HepG2 (cell line): ENCODE measurements around the gene EFCAB11. TPM values are rescaled to one million over a fixed set of nuclear protein-coding genes. Genes with fewer than 3 reads are reported as not detected.

ENCODE experiments used
- ATAC-seq: fragments of 200-7000 bp; cut with Tn5 transposase; 3 replicates; pipeline ENCODE4 v1.9.1; 2020; ENCODE audit warnings: mild to moderate bottlenecking, moderate library complexity
- BruUV-seq: library from RNA; stranded (reverse); fragments of 400-500 nt; replicated peaks from 2 replicates; lab custom pipeline; 2021; lab: Mats Ljungman, UMichigan
- CTCF ChIA-PET: fragments of 300-600 bp; formaldehyde crosslinking; extraction: SDS; loops from one replicate; lab custom pipeline; 2021; ENCODE audit warnings: low total read pairs, inconsistent platforms, low intra/inter-chr PET ratio; lab: Yijun Ruan, JAX
- POLR2A ChIA-PET: fragments of 350-600 bp; sonication (Branson Sonifier 250); formaldehyde crosslinking; loops from one replicate; lab custom pipeline; 2020; ENCODE audit warnings: antibody characterized with exemption, inconsistent platforms; lab: Yijun Ruan, JAX
- DNase-seq: peaks from one replicate; pipeline ENCODE4 v3.0.0-alpha.2; 2015; ENCODE audit warnings: low spot score
- FAIRE-seq: peaks from 3 replicates; lab custom pipeline; 2011; peaks lifted over from hg19 to GRCh38; lab: Jason Lieb, UNC
- H2AFZ ChIP-seq: one replicate; pipeline ENCODE4 v1.6.1; 2011; ENCODE audit warnings: low read length, inconsistent platforms
- H3K27ac ChIP-seq: fragments of 300-600 bp; 3 replicates; pipeline ENCODE4 v1.8.0; 2011; ENCODE audit warnings: mixed run types, mild to moderate bottlenecking, mixed read lengths, low read length, inconsistent platforms; ENCODE audit not compliant: insufficient read depth; ENCODE audit errors: extremely low read length
- H3K27me3 ChIP-seq, 2 experiments: fragments of 200-600 bp in 1 of 2; 2 replicates in 1 of 2; 3 replicates in 1 of 2; pipeline versions ENCODE4 v1.6.0 to v1.8.0; 2011; ENCODE audit warnings: low read length in 2 of 2, mild to moderate bottlenecking in 2 of 2, moderate library complexity in 2 of 2, inconsistent platforms in 1 of 2; ENCODE audit not compliant: insufficient read depth in 2 of 2, control insufficient read depth in 1 of 2
- H3K36me3 ChIP-seq, 2 experiments: fragments of 200-600 bp in 1 of 2; replicated peaks in 1 of 2; 2 replicates in 1 of 2; 3 replicates in 1 of 2; pipeline versions ENCODE4 v1.5.1 to v1.8.0; 2011; ENCODE audit warnings: low read length in 2 of 2, inconsistent platforms in 1 of 2; ENCODE audit not compliant: insufficient read depth in 2 of 2, control insufficient read depth in 1 of 2
- H3K4me1 ChIP-seq: 2 replicates; pipeline ENCODE4 v1.5.1; 2012; ENCODE audit warnings: low read length, inconsistent platforms; ENCODE audit not compliant: insufficient read depth
- H3K4me2 ChIP-seq: 2 replicates; pipeline ENCODE4 v1.6.0; 2011; ENCODE audit warnings: low read depth, low read length, inconsistent platforms
- H3K4me3 ChIP-seq, 3 experiments: fragments of 200-600 bp in 1 of 3; sonication (generic), shearing (Covaris generic) in 1 of 3; replicated peaks in 1 of 3; 2 replicates each; pipeline ENCODE4 v1.5.1; 2011 to 2016; ENCODE audit warnings: low read length in 3 of 3, inconsistent platforms in 2 of 3, low read depth in 2 of 3, mild to moderate bottlenecking in 2 of 3, control low read depth in 1 of 3, mixed read lengths in 1 of 3; ENCODE audit not compliant: insufficient read depth in 1 of 3
- H3K79me2 ChIP-seq: one replicate; pipeline ENCODE4 v1.6.1; 2011; ENCODE audit warnings: low read length, inconsistent platforms; ENCODE audit not compliant: insufficient read depth
- H3K9ac ChIP-seq: 2 replicates; pipeline ENCODE4 v1.6.0; 2011; ENCODE audit warnings: mild to moderate bottlenecking, low read depth, low read length, inconsistent platforms; ENCODE audit not compliant: insufficient read depth
- H3K9me3 ChIP-seq: 2 replicates; pipeline ENCODE4 v1.5.1; 2012; ENCODE audit warnings: mild to moderate bottlenecking, low read length
- H4K20me1 ChIP-seq: 2 replicates; pipeline ENCODE4 v1.6.0; 2011; ENCODE audit warnings: inconsistent platforms, mild to moderate bottlenecking, low read length, moderate library complexity; ENCODE audit not compliant: insufficient read depth
- BHLHE40 ChIP-seq: IDR thresholded peaks from 2 replicates; pipeline ENCODE4 v1.6.1; 2011; ENCODE audit warnings: low read length, improper control_type of control experiment
- LRRFIP1 ChIP-seq: sonication (generic); formaldehyde crosslinking; conservative IDR thresholded peaks from 2 replicates; pipeline ENCODE4 v1.4.0; 2020; ENCODE audit warnings: missing genetic modification reagents
- RNF2 ChIP-seq: fragments of 450-650 bp; conservative IDR thresholded peaks from 2 replicates; pipeline ENCODE4 v1.6.1; 2016; ENCODE audit warnings: low read depth
- SIN3A ChIP-seq: IDR thresholded peaks from 2 replicates; pipeline ENCODE4 v1.6.1; 2011; ENCODE audit warnings: low read depth, mild to moderate bottlenecking, control low read depth, low read length, borderline replicate concordance
- SSRP1 ChIP-seq: IDR thresholded peaks from 2 replicates; pipeline ENCODE4 v1.6.1; 2016; ENCODE audit warnings: control low read depth
- ZMYM4 ChIP-seq: sonication (generic); formaldehyde crosslinking; IDR thresholded peaks from 2 replicates; pipeline ENCODE4 v1.8.1; 2023; ENCODE audit warnings: mild to moderate bottlenecking, missing genetic modification reagents
- ZNF234 ChIP-seq: sonication (generic); formaldehyde crosslinking; conservative IDR thresholded peaks from 2 replicates; pipeline ENCODE4 v1.5.1; 2020; ENCODE audit warnings: mild to moderate bottlenecking, missing genetic modification reagents
- ZNF513 ChIP-seq: sonication (generic); formaldehyde crosslinking; conservative IDR thresholded peaks from 2 replicates; pipeline ENCODE4 v1.5.0; 2020; ENCODE audit warnings: missing genetic modification reagents
- ZNF547 ChIP-seq: sonication (generic); formaldehyde crosslinking; IDR thresholded peaks from 2 replicates; pipeline ENCODE4 v1.5.1; 2020; ENCODE audit warnings: mild to moderate bottlenecking, missing genetic modification reagents
- ZNF773 ChIP-seq: sonication (generic); formaldehyde crosslinking; IDR thresholded peaks from 2 replicates; pipeline ENCODE4 v1.4.0; 2020; ENCODE audit warnings: missing genetic modification reagents, borderline replicate concordance
- WGBS: methylation state at CpG from one replicate; pipeline ENCODE4 v1.1.6; 2017; ENCODE audit warnings: low lambda C conversion rate; 5-methylcytosine and 5-hydroxymethylcytosine counted together
- in situ Hi-C: cut with HindIII; loops from 2 replicates; pipeline ENCODE4 v1.10.0; 2017; ENCODE audit warnings: low pct_unique_long_range_greater_than_20kb; ENCODE audit not compliant: extremely low pct_ligation_motif_present
- intact Hi-C: fragments of 100-400 bp; cut with micrococcal nuclease; formaldehyde crosslinking; loops from one replicate; pipeline ENCODE4 v1.10.0; 2022; ENCODE audit not compliant: unreplicated experiment
- polyA plus RNA-seq, 8 experiments: library from polyadenylated mRNA; depleted of rRNA in 3 of 8; stranded (reverse) in 7 of 8; unstranded in 1 of 8; fragments of >200 nt; fragmentation: Illumina TruSeq in 4 of 8; extraction: Trizol in 4 of 8; gene quantifications; 2 replicates each; pipeline versions ENCODE4 v1.2.1 to v1.2.3, GENCODE V29; 2011 to 2016; ENCODE audit warnings: low read depth in 4 of 8, missing spikeins in 1 of 8, mixed read lengths in 1 of 8; ENCODE audit not compliant: insufficient read depth in 1 of 8
- total RNA-seq, 5 experiments: library from RNA; depleted of rRNA; stranded (reverse); fragments of >200 nt; fragmentation: Illumina TruSeq; extraction: Trizol; gene quantifications; 2 replicates each; pipeline ENCODE4 v1.2.3, GENCODE V29; 2016; ENCODE audit warnings: low read depth in 1 of 5

Gene EFCAB11
- total and polyA plus RNA-seq, 2 of the 13 experiments (the other 11 are each of a cell fraction or from before 2014, with no cell fraction given) = 8.2 to 31.5 TPM

GRCh38 chr14:89814126-89814525, 140.4 kb downstream of the EFCAB11 start:
- no peak for DNase-seq
- no peak for TF ChIP-seq SSRP1
- TF ChIP-seq ZNF547 (CRISPR knock-in tag) = no peak
- no peak for TF ChIP-seq ZNF234 (CRISPR knock-in tag)
- no peak for TF ChIP-seq ZNF773 (CRISPR knock-in tag)
- TF ChIP-seq RNF2 = no peak
- no peak for TF ChIP-seq BHLHE40
- TF ChIP-seq LRRFIP1 = no peak
- TF ChIP-seq SIN3A = no peak
- Histone ChIP-seq H3K9me3 (no peaks in the 10 kb centered on the region), H3K4me2 (no peak overlapping the region), H3K27ac (no peak overlapping the region), H3K79me2 (no peaks in the 10 kb centered on the region), H3K4me1 (no peaks in the 10 kb centered on the region), H3K9ac (no peak overlapping the region), H3K4me3 (no peak overlapping the region), H3K27me3 (no peaks in the 10 kb centered on the region; a peak in 1 of 5 replicates), H4K20me1 (no peaks in the 10 kb centered on the region), H2AFZ (no peak overlapping the region), H3K36me3 (no peaks in the 10 kb centered on the region)
- intact Hi-C loops (no loop called here), in situ Hi-C loops (no loop called here)
- FAIRE-seq = no peak
- CTCF ChIA-PET = no interaction called here
- POLR2A ChIA-PET = no interaction called here
- ATAC-seq = no peak
- 98% methylated on average over 11 of the region's 11 CpGs for WGBS
- BruUV-seq = no TSS peak

- intact Hi-C loops = no loop called here
- no peak overlapping the region for H3K4me3 ChIP-seq
- no peaks in the 10 kb centered on the region for H3K79me2 ChIP-seq
- H3K9me3 ChIP-seq = no peaks in the 10 kb centered on the region
- ATAC-seq = no peak
- BruUV-seq = no TSS peak
- H3K4me1 ChIP-seq = no peaks in the 10 kb centered on the region
- H3K27me3 ChIP-seq = no peaks in the 10 kb centered on the region; a peak in 1 of 5 replicates
- no peak overlapping the region for H3K9ac ChIP-seq
- no peak overlapping the region for H3K27ac ChIP-seq
- ChIA-PET POLR2A (no interaction called here), CTCF (no interaction called here)
- H2AFZ ChIP-seq = no peak overlapping the region
- H3K36me3 ChIP-seq = no peaks in the 10 kb centered on the region
- WGBS = 85% methylated on average over 12 of the region's 12 CpGs
- H3K4me2 ChIP-seq = no peak overlapping the region
- FAIRE-seq = no peak
- no peak for TF ChIP-seq ZNF513 (CRISPR knock-in tag)
- no peak for TF ChIP-seq ZMYM4
- no peaks in the 10 kb centered on the region for H4K20me1 ChIP-seq
- DNase-seq = no peak
- in situ Hi-C loops = no loop called here
Measured at GRCh38 chr14:89813617-89814031, 140.9 kb downstream of the EFCAB11 start.
